GM18511 (cell line): ENCODE measurements around the gene KIF20B.

ENCODE experiments used
- ATAC-seq: cut with Tn5 transposase; IDR thresholded peaks from one replicate; pipeline ENCODE4 v1.9.1; 2021; ENCODE audit warnings: mild to moderate bottlenecking, moderate library complexity; ENCODE audit not compliant: unreplicated experiment

Gene KIF20B

GRCh38 chr10:89683883-89684282 is 17.5 kb upstream of the KIF20B start:
- ATAC-seq, result no peak

DNA sequence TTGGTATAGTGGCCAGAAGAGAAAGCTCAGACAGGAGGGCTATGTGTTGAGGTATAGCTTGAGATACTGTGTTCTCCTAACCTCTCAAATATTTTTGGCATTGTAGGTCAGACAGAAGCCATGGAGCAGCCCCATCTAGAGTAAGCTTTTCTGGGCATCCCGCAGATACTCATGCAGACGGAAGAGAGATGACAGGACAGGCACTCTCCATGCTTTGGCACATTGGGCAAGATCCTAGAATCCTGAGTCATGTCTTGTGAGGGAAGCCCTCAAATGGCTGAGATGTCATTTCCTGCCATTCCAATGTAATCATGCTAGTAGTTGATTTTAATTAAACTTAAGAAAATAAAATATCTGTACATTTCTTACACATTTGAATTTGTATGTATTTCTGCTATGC is 16.8 kb upstream of the KIF20B start:
- ATAC-seq, result no peak

- ATAC-seq, result no peak
Observed at GRCh38 chr10:89685936-89686335, 15.5 kb upstream of the KIF20B start.

- ATAC-seq, result no peak
Observed at GRCh38 chr10:89690027-89690426, 11.4 kb upstream of the KIF20B start.

- ATAC-seq, result no peak
Observed at GRCh38 chr10:89692416-89692815, 9.0 kb upstream of the KIF20B start.

DNA sequence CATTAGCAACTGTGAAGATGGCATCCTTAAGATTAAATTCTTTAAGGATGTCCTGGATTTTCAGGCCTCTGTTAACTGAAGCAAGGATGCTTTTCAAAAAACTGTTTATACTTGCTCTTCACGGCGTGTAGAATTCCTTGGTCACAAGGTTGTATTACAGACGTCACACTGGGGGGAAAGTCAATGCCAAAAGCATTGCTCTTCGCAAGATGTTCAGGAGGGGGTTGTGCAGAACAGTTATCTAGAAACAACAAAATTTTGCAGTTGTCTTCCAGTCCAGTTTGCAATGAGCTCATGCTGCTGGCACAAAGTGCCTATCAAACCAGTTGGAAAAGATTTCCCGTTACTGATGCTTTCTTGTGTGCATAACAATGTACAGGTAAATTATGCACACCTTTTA is 8.2 kb upstream of the KIF20B start:
- ATAC-seq, result no peak

DNA sequence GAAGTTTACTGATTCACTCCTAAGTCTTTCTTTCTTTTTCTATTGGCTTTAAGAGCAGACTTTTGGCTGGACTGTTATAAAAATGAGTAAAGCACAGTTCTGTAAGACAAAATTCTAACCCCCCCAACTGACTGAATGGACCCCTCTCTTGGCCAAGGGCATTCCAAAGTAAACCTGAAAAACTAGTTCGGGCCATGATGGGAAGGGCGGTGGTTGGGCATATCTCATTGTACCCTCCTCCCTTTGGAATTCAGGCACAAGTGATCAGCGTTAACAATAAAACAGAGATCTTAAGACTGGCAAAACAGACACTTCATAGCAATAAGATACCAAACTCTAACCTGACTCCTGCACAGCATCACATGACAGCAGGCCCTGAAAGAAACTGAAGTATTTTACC is 6.1 kb upstream of the KIF20B start:
- no peak for ATAC-seq

DNA sequence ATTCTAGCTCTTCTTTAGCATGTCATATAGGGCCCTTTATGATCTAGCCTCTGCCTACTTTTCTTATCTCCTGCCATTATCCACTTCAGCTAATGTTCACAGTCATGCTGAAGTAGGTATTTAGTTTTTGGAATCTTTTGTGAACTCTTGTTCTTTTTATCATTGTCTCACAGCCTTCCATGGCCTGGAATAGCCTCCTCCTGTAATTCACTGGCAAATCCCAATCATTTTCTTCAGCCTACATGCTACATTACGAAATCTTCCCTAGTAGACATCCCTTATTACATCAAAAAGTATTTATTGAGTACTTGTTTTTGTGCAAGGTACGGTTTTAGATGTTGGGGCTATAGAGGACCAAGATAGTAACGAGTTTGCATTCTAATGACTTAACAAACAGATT is 3.4 kb upstream of the KIF20B start:
- no peak for ATAC-seq

GRCh38 chr10:89699581-89700064 is 1.8 kb upstream of the KIF20B start:
- no peak for ATAC-seq

- no peak for ATAC-seq
Observed at GRCh38 chr10:89700923-89701241, 508 bp upstream of the KIF20B start.

GRCh38 chr10:89702121-89702480 is 711 bp downstream of the KIF20B start:
- ATAC-seq, result no peak

DNA sequence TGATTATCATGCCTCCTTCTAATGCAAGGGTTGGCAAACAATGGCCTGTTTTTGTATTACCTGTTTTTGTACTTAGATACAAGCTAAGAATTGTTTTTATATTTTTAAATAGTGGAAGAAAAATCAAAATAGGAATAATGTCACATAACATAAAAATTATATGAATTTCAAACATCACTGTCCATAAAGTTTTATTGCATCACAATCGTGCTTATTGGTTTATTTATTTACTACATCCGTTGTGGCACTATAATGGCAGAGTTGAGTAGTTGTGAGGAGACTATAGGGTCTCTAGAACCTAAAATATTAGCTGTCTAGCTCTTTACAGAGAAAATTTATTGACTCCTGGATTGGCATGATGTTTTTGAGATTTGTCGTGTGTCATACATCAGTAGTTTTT is 4.1 kb downstream of the KIF20B start:
- no peak for ATAC-seq

- ATAC-seq, result no peak
Observed at GRCh38 chr10:89706011-89706410, 4.6 kb downstream of the KIF20B start.

DNA sequence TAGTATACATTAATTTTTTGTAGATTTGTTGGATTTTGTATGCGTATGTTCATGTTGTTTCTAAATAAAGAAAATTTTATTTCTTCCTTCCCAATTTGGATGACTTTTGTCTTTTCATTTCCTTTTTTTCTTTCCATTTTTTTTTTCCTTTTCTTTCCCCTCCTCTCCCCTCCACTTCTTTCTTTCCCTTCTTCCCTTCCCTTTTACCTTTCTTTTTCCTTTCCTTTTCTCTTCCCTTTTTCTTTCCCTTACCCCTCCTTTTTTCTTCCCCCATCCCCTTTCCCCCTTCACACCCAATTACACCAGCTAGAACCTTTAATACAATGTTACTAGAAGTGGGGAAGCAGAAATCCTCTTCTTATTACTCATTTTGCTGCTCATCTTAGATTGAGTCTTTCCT is 6.0 kb downstream of the KIF20B start:
- ATAC-seq, result no peak

DNA sequence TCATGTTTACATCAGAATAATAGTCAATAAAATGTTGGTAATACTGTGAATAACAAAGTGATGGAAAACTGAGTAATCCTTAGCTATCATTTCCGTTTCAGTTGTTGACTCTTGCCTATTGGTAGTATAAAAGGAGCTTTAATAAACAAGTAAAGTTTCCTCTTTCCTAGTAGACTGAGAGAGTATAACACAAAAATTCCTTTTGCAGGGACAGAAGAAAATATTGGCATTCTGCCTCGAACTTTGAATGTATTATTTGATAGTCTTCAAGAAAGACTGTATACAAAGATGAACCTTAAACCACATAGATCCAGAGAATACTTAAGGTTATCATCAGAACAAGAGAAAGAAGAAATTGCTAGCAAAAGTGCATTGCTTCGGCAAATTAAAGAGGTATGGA is 9.4 kb downstream of the KIF20B start:
- no peak for ATAC-seq

DNA sequence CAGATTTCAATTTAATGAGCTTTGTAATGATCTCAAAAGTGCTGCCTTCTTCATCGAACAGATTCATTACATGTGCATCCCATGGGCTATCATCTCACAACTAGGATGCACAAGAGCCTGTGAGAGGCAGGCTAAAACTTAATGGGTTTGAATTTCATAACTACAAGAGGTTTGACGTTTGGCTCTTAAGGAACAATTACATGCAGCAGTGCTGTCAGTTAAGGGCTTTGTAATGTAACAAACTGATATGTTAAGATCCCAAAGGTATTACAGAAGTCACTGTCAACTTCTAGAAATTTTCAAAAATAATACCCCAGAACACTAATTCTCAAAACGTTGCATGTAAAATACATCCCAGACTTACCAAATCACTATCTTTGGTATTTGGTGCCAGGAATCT is 33.2 kb downstream of the KIF20B start:
- no peak for ATAC-seq

GRCh38 chr10:89738551-89739209 is 37.3 kb downstream of the KIF20B start:
- peak; percentile 89 for ATAC-seq

DNA sequence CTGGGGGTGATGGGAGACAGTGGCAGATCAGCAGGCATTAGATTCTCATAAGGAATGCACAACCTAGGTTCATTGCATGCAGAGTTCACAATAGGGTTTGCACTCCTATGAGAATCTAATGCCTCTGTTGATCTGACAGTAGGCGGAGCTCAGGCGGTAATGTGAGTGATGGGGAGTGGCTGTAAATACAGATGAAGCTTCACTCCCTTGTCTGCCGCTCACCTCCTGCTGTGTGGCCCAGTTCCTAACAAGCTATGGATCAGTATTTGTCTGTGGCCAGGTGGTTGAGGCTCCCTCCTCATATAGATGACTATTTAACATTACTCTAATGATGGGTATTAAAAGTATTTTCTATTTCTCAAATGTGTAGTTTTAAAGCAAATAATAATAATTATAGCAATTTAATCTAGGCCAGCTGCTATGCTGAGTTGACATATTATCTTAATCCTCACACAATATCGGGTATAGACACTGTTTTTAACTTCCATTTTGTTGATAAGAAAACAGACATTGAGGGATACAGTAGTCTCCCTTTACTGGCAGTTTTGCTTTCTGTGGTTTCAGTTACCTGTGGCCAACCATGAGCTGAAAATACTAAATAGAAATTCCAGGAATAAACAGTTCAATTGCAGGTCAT is 39.9 kb downstream of the KIF20B start:
- ATAC-seq, result no peak

DNA sequence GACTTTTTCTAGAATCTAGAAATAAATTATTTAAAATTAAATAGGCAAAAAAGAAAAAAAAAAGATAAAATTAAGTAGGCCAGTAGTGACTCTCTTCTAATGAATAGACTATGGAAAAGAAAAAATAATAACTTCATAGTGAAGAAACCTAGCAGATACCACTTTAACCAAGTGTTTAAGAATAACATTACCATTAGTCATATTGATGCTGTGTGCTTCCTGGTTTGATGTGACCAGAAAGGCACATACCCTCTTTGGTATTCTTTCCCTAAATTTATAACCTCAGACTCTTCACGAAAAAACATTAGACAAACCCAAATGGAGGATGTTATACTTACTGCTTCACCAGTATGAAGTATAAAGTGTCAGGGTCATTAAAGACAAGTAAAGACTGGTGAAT is 42.6 kb downstream of the KIF20B start:
- ATAC-seq, result no peak

DNA sequence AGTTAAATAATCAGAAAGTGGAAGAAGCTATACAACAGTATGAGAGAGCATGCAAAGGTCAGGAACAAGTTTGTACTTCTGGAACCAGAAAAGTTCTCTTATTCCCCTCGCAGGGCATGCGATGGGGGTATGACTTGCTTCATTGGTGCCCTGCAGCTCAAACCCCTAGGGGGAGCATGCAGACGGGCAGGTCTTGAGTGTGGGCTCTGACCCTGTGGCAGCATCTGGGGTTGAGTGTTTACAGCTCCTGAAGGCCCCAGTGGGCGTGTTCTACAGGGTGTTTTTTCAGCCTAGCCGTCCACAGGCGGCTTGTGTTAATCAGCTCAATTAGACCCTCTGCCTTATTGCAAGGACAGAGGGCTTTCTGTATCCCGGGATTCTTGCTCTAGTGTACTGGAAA is 44.5 kb downstream of the KIF20B start:
- ATAC-seq, result no peak

GRCh38 chr10:89750441-89750840 is 49.1 kb downstream of the KIF20B start:
- no peak for ATAC-seq

GRCh38 chr10:89755374-89755773 is 54.0 kb downstream of the KIF20B start:
- no peak for ATAC-seq

DNA sequence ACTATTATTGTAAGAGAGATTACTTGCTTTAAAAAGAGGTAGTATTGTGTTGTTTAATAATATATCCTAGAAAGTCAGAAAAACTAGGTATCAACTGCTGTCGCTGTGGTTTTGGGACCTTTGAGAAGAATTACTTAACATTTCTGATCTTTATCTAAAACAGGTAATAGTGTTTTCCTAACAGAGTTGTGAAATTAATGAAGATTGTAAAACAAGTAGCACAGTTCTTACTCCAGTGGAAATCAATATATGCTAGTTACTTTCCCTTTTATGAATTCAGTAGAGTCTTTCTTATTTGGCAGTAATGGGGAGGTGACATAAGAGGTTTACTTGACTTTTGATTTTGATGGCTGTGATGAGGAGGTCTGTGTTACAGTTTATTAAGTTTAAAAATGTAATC is 58.1 kb downstream of the KIF20B start:
- ATAC-seq, result no peak
